BLaER1 treated with 17β-estradiol and CSF1 and Interleukin-3, amounts not matched to agents 10 nM and 100 nM (cell line): ENCODE data around the gene SAMD4A.

Source experiments
- H3K27ac ChIP-seq, 11 experiments: shearing (Covaris generic); formaldehyde crosslinking; 2 replicates each; pipeline ENCODE4 v1.8.1; 2022
- H3K27me3 ChIP-seq, 11 experiments: shearing (Covaris generic); formaldehyde crosslinking; 2 replicates each; pipeline ENCODE4 v1.8.1; 2022
- H3K36me3 ChIP-seq, 11 experiments: shearing (Covaris generic); formaldehyde crosslinking; 2 replicates each; pipeline ENCODE4 v1.8.1; 2022
- H3K4me1 ChIP-seq, 10 experiments: shearing (Covaris generic); formaldehyde crosslinking; 2 replicates each; pipeline ENCODE4 v1.8.1; 2022
- H3K4me2 ChIP-seq, 11 experiments: shearing (Covaris generic); formaldehyde crosslinking; 2 replicates each; pipeline ENCODE4 v1.8.1; 2022
- H3K4me3 ChIP-seq, 10 experiments: shearing (Covaris generic); formaldehyde crosslinking; 2 replicates each; pipeline ENCODE4 v1.8.1; 2022
- H3K9ac ChIP-seq, 11 experiments: shearing (Covaris generic); formaldehyde crosslinking; 2 replicates each; pipeline ENCODE4 v1.8.1; 2022
- H3K9me3 ChIP-seq, 11 experiments: shearing (Covaris generic); formaldehyde crosslinking; replicated peaks in 1 of 11; 2 replicates each; pipeline ENCODE4 v1.8.1; 2022
- H4K20me1 ChIP-seq, 11 experiments: shearing (Covaris generic); formaldehyde crosslinking; 2 replicates each; pipeline ENCODE4 v1.8.1; 2022
- Cebpa-rat ChIP-seq, 11 experiments: shearing (Covaris generic); IDR thresholded peaks; 2 replicates each; pipeline ENCODE4 v1.8.1; 2022

Gene SAMD4A

GRCh38 chr14:54637270-54638134 lies 70.6 kb downstream of the SAMD4A start:
- Histone ChIP-seq H3K4me1 (peaks cover 0 to 9% (median 0%) of the 10 kb centered on the region in 10 experiments; a peak in 4 of 20 replicates), H3K36me3 (peaks cover 0 to 7% (median 0%) of the 10 kb centered on the region in 11 experiments; a peak in 3 of 22 replicates), H4K20me1 (peaks cover 0 to 58% (median 4%) of the 10 kb centered on the region in 11 experiments; a peak in 6 of 22 replicates), H3K27ac (no peak overlapping the region), H3K9ac (no peak overlapping the region), H3K9me3 (peaks cover 0 to 1% (median under 1%) of the 10 kb centered on the region in 11 experiments; a peak in 6 of 22 replicates), H3K27me3 (no peaks in the 10 kb centered on the region), H3K4me3 (no peak overlapping the region), H3K4me2 (no peak overlapping the region; a peak in 1 of 22 replicates)
- no peak for TF ChIP-seq Cebpa-rat (IDR thresholded peaks at IDR 0.05)

DNA sequence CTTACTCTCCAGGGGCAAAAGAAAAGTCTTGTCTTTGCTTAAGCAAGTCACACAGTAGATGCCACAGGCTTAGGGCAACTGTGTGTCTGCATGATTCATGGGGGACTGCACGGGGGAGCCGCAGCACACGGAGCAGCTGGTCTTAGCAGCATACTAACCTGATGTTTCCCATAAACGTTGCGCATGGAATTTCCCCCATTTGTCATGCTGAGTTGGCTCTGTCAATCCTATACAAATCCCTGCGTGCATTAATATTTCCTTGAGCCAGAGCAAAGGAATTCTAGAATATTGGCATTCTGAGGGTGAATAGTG lies 71.2 kb downstream of the SAMD4A start:
- Histone ChIP-seq H3K27ac (no peak overlapping the region), H3K4me1 (peaks cover 0 to 14% (median 0%) of the 10 kb centered on the region in 10 experiments; a peak in 4 of 20 replicates), H4K20me1 (peaks cover 0 to 64% (median 4%) of the 10 kb centered on the region in 11 experiments; a peak in 6 of 22 replicates), H3K36me3 (peaks cover 0 to 4% (median 0%) of the 10 kb centered on the region in 11 experiments; a peak in 1 of 22 replicates), H3K9me3 (no peaks in the 10 kb centered on the region), H3K9ac (no peak overlapping the region), H3K27me3 (no peaks in the 10 kb centered on the region), H3K4me3 (no peak overlapping the region), H3K4me2 (no peak overlapping the region)
- no peak for TF ChIP-seq Cebpa-rat (IDR thresholded peaks at IDR 0.05)

- Histone ChIP-seq H3K4me2 (no peak overlapping the region), H3K36me3 (0 out of 22 replicates have a peak, but pooled peaks cover 0 to 8% (median 0%) of the 10 kb centered on the region in 11 experiments), H3K9me3 (no peaks in the 10 kb centered on the region), H4K20me1 (peaks cover 0 to 70% (median 4%) of the 10 kb centered on the region in 11 experiments; a peak in 6 of 22 replicates), H3K4me1 (peaks cover 0 to 30% (median 0%) of the 10 kb centered on the region in 10 experiments; a peak in 4 of 20 replicates), H3K9ac (no peak overlapping the region), H3K27me3 (no peaks in the 10 kb centered on the region), H3K27ac (no peak overlapping the region), H3K4me3 (no peak overlapping the region)
- no peak for TF ChIP-seq Cebpa-rat (IDR thresholded peaks at IDR 0.05)
Measured at GRCh38 chr14:54639611-54640010, 72.7 kb downstream of the SAMD4A start.

- H3K27ac ChIP-seq: no peak overlapping the region
Measured at GRCh38 chr14:54640506-54640905, 73.6 kb downstream of the SAMD4A start.

DNA sequence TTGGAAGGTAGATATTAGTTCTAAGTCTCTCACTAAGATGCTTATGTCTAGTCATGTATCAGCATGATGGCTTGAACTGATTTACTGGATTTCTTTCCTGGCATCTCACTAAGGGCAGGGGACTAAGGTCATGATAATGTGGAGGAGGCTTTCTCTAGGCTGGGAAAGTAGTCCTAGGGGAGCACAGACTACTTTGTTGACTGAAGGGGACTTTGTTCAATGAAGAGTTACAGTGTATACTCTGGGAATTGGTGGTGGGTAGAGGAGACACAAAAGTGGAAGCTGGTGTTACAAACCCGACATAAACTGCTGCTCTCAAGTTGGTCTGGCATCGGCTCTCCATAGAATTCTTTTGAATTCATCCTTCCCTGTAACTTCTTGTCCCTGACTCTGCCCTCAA lies 75.2 kb downstream of the SAMD4A start:
- Histone ChIP-seq H3K9ac (no peak overlapping the region), H3K4me3 (no peak overlapping the region), H3K27me3 (no peaks in the 10 kb centered on the region), H3K4me2 (peak overlapping the region in 1 of 11 experiments; percentile 50; a peak in 2 of 22 replicates), H3K36me3 (0 out of 22 replicates have a peak, but pooled peaks cover 0 to 8% (median 0%) of the 10 kb centered on the region in 11 experiments), H4K20me1 (peaks cover 0 to 61% (median 4%) of the 10 kb centered on the region in 11 experiments; a peak in 6 of 22 replicates), H3K4me1 (peaks cover 0 to 42% (median 0%) of the 10 kb centered on the region in 10 experiments; a peak in 7 of 20 replicates), H3K9me3 (0 out of 22 replicates have a peak, but pooled peaks cover 0 to 4% (median 0%) of the 10 kb centered on the region in 11 experiments), H3K27ac (no peak overlapping the region)
- TF ChIP-seq Cebpa-rat (IDR thresholded peaks at IDR 0.05): no peak

More at GRCh38 chr14:54640506-54640905, 73.6 kb downstream of the SAMD4A start:
- no peak overlapping the region for H3K4me2 ChIP-seq
- no peak overlapping the region for H3K4me3 ChIP-seq
- no peaks in the 10 kb centered on the region for H3K27me3 ChIP-seq
- H3K9me3 ChIP-seq: no peaks in the 10 kb centered on the region
- 0 out of 22 replicates have a peak, but pooled peaks cover 0 to 8% (median 0%) of the 10 kb centered on the region in 11 experiments for H3K36me3 ChIP-seq
- no peak for TF ChIP-seq Cebpa-rat (IDR thresholded peaks at IDR 0.05)
- H3K9ac ChIP-seq: no peak overlapping the region
- H4K20me1 ChIP-seq: peaks cover 0 to 70% (median 4%) of the 10 kb centered on the region in 11 experiments; a peak in 6 of 22 replicates
- peaks cover 0 to 32% (median 0%) of the 10 kb centered on the region in 10 experiments; a peak in 5 of 20 replicates for H3K4me1 ChIP-seq

DNA sequence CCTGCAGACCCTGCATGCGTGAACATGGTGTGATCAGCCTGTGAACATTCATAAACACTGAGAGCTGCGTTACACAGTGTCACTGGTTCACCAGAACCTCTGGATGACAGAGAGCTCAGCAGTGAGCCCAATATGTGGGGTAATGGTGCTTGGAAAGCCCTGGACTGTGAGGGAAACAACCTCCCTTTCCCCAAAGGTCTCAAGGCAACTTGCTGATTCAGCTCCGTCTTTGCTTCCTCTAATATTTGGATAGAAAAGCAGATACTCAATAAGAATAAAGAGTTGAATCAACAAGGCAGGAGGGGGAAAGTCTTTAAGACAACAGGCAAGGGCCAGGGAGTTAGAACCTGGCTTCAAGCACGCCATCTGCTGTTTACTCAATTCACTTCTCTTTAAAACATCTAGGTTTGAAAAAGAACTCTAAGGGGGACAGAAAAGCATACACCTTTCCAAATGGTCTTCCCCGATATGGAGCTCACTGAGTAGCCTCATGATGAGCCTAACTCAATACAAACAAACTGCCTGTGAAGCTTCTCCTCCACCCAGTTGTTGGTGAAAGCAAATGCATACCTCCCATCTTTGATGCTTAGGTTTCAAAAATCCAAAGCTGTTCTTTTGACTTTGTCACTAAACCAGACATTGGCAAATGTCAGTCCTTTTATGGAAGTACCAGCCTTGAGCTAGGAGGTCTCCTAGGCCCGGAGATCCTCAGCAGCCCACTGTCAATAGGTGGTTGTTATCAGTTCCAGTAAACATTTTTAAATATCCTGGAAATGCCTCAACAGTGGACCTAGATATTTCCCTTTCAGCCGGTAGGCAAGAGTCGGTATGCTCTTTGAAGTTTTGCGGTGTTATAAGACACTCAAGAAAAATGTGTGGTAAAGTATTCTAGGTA lies 76.1 kb downstream of the SAMD4A start:
- Histone ChIP-seq H3K9ac (no peak overlapping the region), H3K4me2 (peak overlapping the region in 2 of 11 experiments; percentile 19 to 50; a peak in 4 of 22 replicates)
- no peak for TF ChIP-seq Cebpa-rat (IDR thresholded peaks at IDR 0.05)

DNA sequence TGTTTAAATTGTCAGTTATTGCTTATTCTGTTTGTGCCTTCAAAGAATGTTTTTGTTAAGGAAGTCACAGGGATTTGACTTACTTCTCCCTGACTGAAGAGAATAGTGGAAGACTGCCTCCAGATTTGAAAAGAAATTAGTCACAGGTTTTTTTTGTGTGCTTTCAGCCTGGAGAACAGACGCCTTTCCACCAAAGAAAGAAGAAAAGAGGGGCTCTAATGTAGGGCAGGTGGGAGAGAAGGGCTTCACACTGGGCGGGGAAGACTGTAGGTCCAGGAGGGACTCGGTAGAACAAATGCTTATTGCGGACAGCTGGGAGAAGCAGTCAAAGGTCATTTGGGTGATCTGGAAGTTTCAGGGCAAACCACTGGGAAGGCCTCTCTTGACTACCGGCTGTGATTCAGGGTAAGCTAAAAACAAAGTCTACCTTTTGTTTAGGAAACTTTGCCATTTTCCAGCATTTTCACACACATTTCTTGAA lies 76.8 kb downstream of the SAMD4A start:
- 0 out of 22 replicates have a peak, but pooled peaks cover 0 to 8% (median 0%) of the 10 kb centered on the region in 11 experiments for H3K36me3 ChIP-seq
- H3K4me2 ChIP-seq: peak overlapping the region in 1 of 11 experiments; percentile 50; a peak in 1 of 22 replicates
- H3K27ac ChIP-seq: no peak overlapping the region
- H3K27me3 ChIP-seq: no peaks in the 10 kb centered on the region
- H3K4me3 ChIP-seq: no peak overlapping the region
- H3K9ac ChIP-seq: no peak overlapping the region
- peaks cover 0 to 48% (median 0%) of the 10 kb centered on the region in 11 experiments; a peak in 6 of 22 replicates for H4K20me1 ChIP-seq
- H3K4me1 ChIP-seq: peaks cover 0 to 52% (median under 1%) of the 10 kb centered on the region in 10 experiments; a peak in 9 of 20 replicates
- H3K9me3 ChIP-seq: 0 out of 22 replicates have a peak, but pooled peaks cover 0 to 4% (median 0%) of the 10 kb centered on the region in 11 experiments
- TF ChIP-seq Cebpa-rat (IDR thresholded peaks at IDR 0.05): no peak

More for the DNA sequence above, 76.1 kb downstream of the SAMD4A start:
- Histone ChIP-seq H3K4me3 (no peak overlapping the region), H3K27me3 (no peaks in the 10 kb centered on the region), H3K9me3 (0 out of 22 replicates have a peak, but pooled peaks cover 0 to 4% (median 0%) of the 10 kb centered on the region in 11 experiments), H3K27ac (no peak overlapping the region), H3K36me3 (0 out of 22 replicates have a peak, but pooled peaks cover 0 to 8% (median 0%) of the 10 kb centered on the region in 11 experiments), H4K20me1 (peaks cover 0 to 52% (median 1%) of the 10 kb centered on the region in 11 experiments; a peak in 6 of 22 replicates), H3K4me1 (peaks cover 0 to 47% (median 0%) of the 10 kb centered on the region in 10 experiments; a peak in 7 of 20 replicates)

DNA sequence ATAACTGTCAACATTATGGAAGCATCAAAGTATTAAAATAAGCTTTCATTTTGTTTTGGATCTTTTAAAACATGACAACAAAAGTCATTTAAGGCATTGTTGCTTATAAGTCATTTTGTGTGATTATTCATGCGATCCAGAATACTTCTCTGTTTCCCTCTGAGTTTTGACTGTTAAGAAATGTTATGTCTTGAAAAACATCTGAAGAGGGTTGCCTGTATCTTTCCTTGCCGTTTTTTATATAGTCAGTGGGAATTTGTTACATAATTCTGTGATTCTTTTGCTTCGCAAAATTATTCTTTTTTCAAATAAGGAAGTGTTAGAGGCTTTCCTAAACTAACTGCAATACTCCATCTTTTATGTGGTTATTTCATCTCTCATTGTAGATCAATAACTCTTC lies 78.7 kb downstream of the SAMD4A start:
- Histone ChIP-seq H3K9ac (no peak overlapping the region), H3K4me1 (peaks cover 7 to 71% (median 15%) of the 10 kb centered on the region in 10 experiments; a peak in 16 of 20 replicates), H3K4me2 (peak overlapping the region in 1 of 11 experiments; percentile 27; a peak in 1 of 22 replicates), H3K9me3 (0 out of 22 replicates have a peak, but pooled peaks cover 0 to 4% (median 0%) of the 10 kb centered on the region in 11 experiments), H3K36me3 (0 out of 22 replicates have a peak, but pooled peaks cover 0 to 8% (median 0%) of the 10 kb centered on the region in 11 experiments), H4K20me1 (peaks cover 0 to 35% (median 0%) of the 10 kb centered on the region in 11 experiments; a peak in 5 of 22 replicates), H3K27ac (no peak overlapping the region), H3K27me3 (no peaks in the 10 kb centered on the region), H3K4me3 (no peak overlapping the region)
- TF ChIP-seq Cebpa-rat (IDR thresholded peaks at IDR 0.05): no peak
